ENCODE measurements around the gene SLC7A8.
A peak's percentile ranks its signal among the peaks of the same experiment; 100 is the strongest.
"Not testable (repeated sequence)": the region's sequence is repeated elsewhere in the genome, so short reads cannot be mapped to it uniquely, and the experiment has no call there.

SLC7A8 gene

GRCh38 chr14:23183479-23183878, at the start of gene SLC7A8:
TSS of gene SLC7A8 (minus strand) at chr14:23183660. CDS start at chr14:23182914, 746 bp downstream.
- H3K4me3 ChIP-seq (ENCODE audit: control insufficient read depth, low read depth, low read length) = peak within 1 kb of the TSS; percentile 61
- no peak for DNase-seq (ENCODE audit: low read depth)
- no peak for TF ChIP-seq CTCF (IDR thresholded peaks at IDR 0.05; ENCODE audit: control insufficient read depth, insufficient read depth, low read depth, low read length, missing control alignments)

DNA sequence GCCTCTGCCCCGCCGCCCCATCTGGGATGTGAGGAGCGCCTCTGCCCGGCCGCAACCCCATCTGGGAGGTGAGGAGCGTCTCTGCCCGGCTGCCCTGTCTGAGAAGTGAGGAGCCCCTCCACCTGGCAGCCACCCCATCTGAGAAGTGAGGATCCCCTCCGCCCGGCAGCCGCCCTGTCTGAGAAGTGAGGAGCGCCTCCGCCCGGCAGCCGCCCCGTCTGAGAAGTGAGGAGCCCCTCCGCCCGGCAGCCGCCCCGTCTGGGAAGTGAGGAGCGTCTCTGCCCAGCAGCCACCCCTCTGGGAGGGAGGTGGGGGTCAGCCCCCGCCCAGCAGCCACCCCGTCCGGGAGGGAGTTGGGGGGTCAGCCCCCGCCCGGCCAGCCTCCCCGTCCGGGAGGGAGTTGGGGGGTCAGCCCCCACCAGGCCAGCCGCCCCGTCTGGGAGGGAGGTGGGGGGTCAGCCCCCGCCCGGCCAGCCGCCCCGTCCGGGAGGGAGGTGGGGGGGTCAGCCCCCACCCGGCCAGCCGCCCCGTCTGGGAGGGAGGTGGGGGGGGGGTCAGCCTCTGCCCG, 48.9 kb upstream of the SLC7A8 start:
- H3K4me3 ChIP-seq (ENCODE audit: control insufficient read depth, low read depth, low read length); DNase-seq (ENCODE audit: low read depth): not testable (repeated sequence)

DNA sequence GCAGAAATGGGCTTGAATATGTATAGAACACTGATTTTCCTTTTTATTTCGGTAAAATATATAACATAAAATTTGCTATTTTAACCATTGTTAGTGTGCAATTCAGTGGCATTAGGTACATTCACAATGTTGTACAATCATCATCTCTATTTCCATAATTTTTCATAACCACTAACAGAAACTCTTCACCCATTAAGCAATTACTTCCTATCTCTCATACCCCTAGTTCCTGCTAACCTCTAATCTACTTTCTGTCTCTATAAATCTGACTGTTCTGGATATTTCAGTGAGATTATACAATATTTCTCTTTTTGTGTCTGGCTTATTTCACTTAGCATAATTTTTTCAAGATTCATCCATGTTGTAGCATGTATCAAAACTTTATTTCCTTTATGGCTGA, 45.4 kb upstream of the SLC7A8 start:
- no peak for DNase-seq (ENCODE audit: low read depth)
- H3K4me3 ChIP-seq (ENCODE audit: control insufficient read depth, low read depth, low read length) = no peak overlapping the region
- no peak for TF ChIP-seq CTCF (IDR thresholded peaks at IDR 0.05; ENCODE audit: control insufficient read depth, insufficient read depth, low read depth, low read length, missing control alignments)

DNA sequence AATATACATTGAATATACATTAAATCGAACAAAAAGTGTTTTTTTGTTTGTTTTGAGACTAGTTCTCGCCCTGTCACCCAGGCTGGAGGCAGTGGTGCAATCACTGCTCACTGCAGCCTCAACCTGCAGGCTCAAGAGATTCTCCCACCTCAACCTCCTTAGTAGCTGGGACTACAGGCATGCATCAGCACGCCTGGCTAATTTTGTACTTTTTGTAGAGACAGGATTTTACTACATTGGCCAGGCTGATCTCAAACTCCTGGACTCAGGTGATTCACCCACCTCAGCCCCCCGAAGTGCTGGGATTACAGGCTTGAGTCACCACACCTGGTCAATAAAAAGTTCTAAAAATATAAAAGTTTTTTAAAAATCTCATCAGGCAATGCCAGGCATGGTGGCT, 44.1 kb upstream of the SLC7A8 start:
- H3K4me3 ChIP-seq (ENCODE audit: control insufficient read depth, low read depth, low read length) = no peak overlapping the region
- TF ChIP-seq CTCF (IDR thresholded peaks at IDR 0.05; ENCODE audit: control insufficient read depth, insufficient read depth, low read depth, low read length, missing control alignments) = no peak
- no peak for DNase-seq (ENCODE audit: low read depth)

DNA sequence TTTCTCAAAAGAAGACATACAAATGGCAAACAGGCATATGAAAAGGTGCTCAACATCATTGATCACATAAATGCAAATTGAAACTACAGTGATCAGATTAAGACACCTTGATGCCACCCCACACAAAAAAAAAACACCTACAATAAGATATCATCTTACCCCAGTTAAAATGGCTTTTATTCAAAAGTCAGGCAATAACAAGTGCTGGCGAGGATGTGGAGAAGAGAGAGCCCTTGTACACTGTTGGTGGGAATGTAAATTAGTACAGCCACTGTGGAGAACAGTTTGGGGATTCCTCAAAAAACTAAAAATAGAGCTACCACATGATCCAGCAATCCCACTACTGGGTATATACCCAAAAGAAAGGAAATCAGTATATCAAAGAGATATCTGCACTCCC, 41.5 kb upstream of the SLC7A8 start:
- DNase-seq (ENCODE audit: low read depth); H3K4me3 ChIP-seq (ENCODE audit: control insufficient read depth, low read depth, low read length): not testable (repeated sequence)

- no peak for TF ChIP-seq CTCF (IDR thresholded peaks at IDR 0.05; ENCODE audit: control insufficient read depth, insufficient read depth, low read depth, low read length, missing control alignments)
- no peak for DNase-seq (ENCODE audit: low read depth)
- no peak overlapping the region for H3K4me3 ChIP-seq (ENCODE audit: control insufficient read depth, low read depth, low read length)
Observed at GRCh38 chr14:23219075-23219474, 35.6 kb upstream of the SLC7A8 start.

DNA sequence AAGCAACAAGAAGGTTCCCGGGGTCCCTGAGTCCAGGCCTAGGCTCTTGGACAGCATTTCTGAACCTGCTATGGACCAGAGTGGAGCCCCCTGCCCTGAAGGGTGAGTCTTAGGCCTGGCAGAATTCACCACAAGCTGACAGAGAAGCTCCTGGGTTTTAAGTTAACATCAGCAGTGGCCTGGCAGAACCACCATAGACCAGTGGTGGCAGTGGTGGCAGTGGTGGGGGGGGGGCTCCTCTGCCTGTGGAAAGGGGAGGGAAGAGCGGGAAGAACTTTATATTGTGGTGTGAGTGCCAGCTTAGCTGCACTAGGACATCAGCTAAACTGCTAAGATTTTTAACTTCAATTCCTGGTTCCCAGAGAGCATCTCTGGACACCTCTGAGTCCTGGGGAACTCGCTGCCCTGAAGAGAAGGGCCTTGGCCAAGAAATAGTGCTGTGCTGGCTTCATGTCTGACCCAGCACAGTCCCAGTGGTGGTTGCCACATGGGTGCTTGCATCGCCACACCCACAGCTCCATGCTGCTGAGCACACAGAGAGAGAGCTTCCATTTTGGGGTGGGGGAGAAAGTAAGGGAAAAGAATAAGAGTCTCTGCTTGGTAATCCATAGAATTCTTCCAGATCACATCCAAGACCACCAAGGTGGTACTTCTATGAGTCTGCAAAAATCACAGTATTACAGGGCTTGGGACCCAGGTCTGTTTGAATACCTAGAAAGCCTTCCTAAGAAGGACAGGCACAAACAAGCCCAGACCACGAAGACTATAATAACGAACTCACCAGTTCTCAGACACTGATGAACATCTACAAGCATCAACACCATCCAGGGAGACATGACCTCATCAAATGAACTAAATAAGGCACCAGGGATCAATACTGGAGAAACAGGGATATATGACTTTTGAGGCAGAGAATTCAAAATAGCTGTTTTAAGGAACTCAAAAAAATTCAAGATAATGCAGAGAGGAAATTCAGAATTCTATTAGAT, 33.9 kb upstream of the SLC7A8 start:
- H3K4me3 ChIP-seq (ENCODE audit: control insufficient read depth, low read depth, low read length) = no peak overlapping the region
- DNase-seq (ENCODE audit: low read depth) = no peak
- TF ChIP-seq CTCF (IDR thresholded peaks at IDR 0.05; ENCODE audit: control insufficient read depth, insufficient read depth, low read depth, low read length, missing control alignments) = no peak

Measured in AG09309 (cell line).